H9 (cell line): ENCODE measurements around the gene SDK1. TPM values are rescaled to one million over a fixed set of nuclear protein-coding genes. Genes with fewer than 3 reads are reported as not detected.

Source experiments
- DNase-seq: peaks from one replicate; pipeline ENCODE4 v3.0.0-alpha.2; 2017
- H2AFZ ChIP-seq: one replicate; pipeline ENCODE4 v1.6.1; 2013; ENCODE audit warnings: mild to moderate bottlenecking, low read length, control low read depth, moderate library complexity
- H2AK5ac ChIP-seq: 2 replicates; pipeline ENCODE4 v1.6.1; 2013; ENCODE audit warnings: low read length, control low read depth, mixed read lengths; ENCODE audit not compliant: insufficient read length
- H2BK120ac ChIP-seq: one replicate; pipeline ENCODE4 v1.6.1; 2013; ENCODE audit warnings: low read depth, mild to moderate bottlenecking, low read length, control low read depth, inconsistent platforms; ENCODE audit not compliant: poor library complexity, severe bottlenecking
- H2BK12ac ChIP-seq: 2 replicates; pipeline ENCODE4 v1.6.1; 2013; ENCODE audit warnings: low read length, control low read depth, mixed read lengths, low read depth; ENCODE audit not compliant: insufficient read length
- H2BK15ac ChIP-seq: 2 replicates; pipeline ENCODE4 v1.6.1; 2013; ENCODE audit warnings: low read depth, low read length, control low read depth
- H2BK20ac ChIP-seq: one replicate; pipeline ENCODE4 v1.6.1; 2013; ENCODE audit warnings: low read depth, mild to moderate bottlenecking, low read length, control low read depth, inconsistent platforms; ENCODE audit not compliant: poor library complexity, severe bottlenecking
- H2BK5ac ChIP-seq: 2 replicates; pipeline ENCODE4 v1.6.1; 2013; ENCODE audit warnings: low read length, control low read depth, mixed read lengths; ENCODE audit not compliant: insufficient read length
- H3K14ac ChIP-seq: 2 replicates; pipeline ENCODE4 v1.6.1; 2013; ENCODE audit warnings: low read length, control low read depth; ENCODE audit not compliant: insufficient read depth
- H3K18ac ChIP-seq: 2 replicates; pipeline ENCODE4 v1.6.1; 2013; ENCODE audit warnings: low read depth, mild to moderate bottlenecking, mixed read lengths, low read length, control low read depth; ENCODE audit not compliant: insufficient read length
- H3K23ac ChIP-seq: 2 replicates; pipeline ENCODE4 v1.6.1; 2013; ENCODE audit warnings: low read length, control low read depth, mixed read lengths, low read depth; ENCODE audit not compliant: insufficient read length
- H3K23me2 ChIP-seq: 2 replicates; pipeline ENCODE4 v1.6.1; 2013; ENCODE audit warnings: low read depth, mild to moderate bottlenecking, mixed read lengths, low read length, control low read depth; ENCODE audit not compliant: insufficient read length, poor library complexity, severe bottlenecking
- H3K27ac ChIP-seq: 2 replicates; pipeline ENCODE4 v1.5.1; 2013; ENCODE audit warnings: low read length, control low read depth, mixed read lengths, low read depth; ENCODE audit not compliant: insufficient read length
- H3K27me3 ChIP-seq: 2 replicates; pipeline ENCODE4 v1.6.1; 2013; ENCODE audit warnings: low read length, control low read depth, inconsistent platforms; ENCODE audit not compliant: insufficient read depth
- H3K4ac ChIP-seq: 2 replicates; pipeline ENCODE4 v1.6.1; 2013; ENCODE audit warnings: low read depth, mild to moderate bottlenecking, control low read depth, inconsistent platforms, low read length, moderate library complexity
- H3K4me1 ChIP-seq: 2 replicates; pipeline ENCODE4 v1.6.1; 2013; ENCODE audit warnings: low read length, control low read depth, inconsistent platforms; ENCODE audit not compliant: insufficient read depth
- H3K4me2 ChIP-seq: 2 replicates; pipeline ENCODE4 v1.6.1; 2013; ENCODE audit warnings: low read length, control low read depth, mixed read lengths; ENCODE audit not compliant: insufficient read length, insufficient read depth
- H3K56ac ChIP-seq: 2 replicates; pipeline ENCODE4 v1.6.1; 2013; ENCODE audit warnings: low read depth, mild to moderate bottlenecking, mixed read lengths, low read length, control low read depth; ENCODE audit not compliant: insufficient read length
- H3K79me1 ChIP-seq: 2 replicates; pipeline ENCODE4 v1.6.1; 2013; ENCODE audit warnings: low read depth, mild to moderate bottlenecking, moderate library complexity, low read length, control low read depth, inconsistent platforms; ENCODE audit not compliant: insufficient read depth, poor library complexity, severe bottlenecking
- H3K79me2 ChIP-seq: 2 replicates; pipeline ENCODE4 v1.6.1; 2013; ENCODE audit warnings: low read length, control low read depth, inconsistent platforms; ENCODE audit not compliant: insufficient read depth
- H3K9ac ChIP-seq: 2 replicates; pipeline ENCODE4 v1.6.1; 2013; ENCODE audit warnings: low read length, control low read depth, mixed read lengths; ENCODE audit not compliant: insufficient read length; ENCODE audit errors: extremely low read depth
- H3K9me3 ChIP-seq: one replicate; pipeline ENCODE4 v1.6.1; 2013; ENCODE audit warnings: low read depth, low read length, inconsistent platforms; ENCODE audit not compliant: control insufficient read depth
- H3T11ph ChIP-seq: one replicate; pipeline ENCODE4 v1.6.1; 2013; ENCODE audit warnings: mild to moderate bottlenecking, low read length, control low read depth, inconsistent platforms
- H4K20me1 ChIP-seq: one replicate; pipeline ENCODE4 v1.6.1; 2013; ENCODE audit not compliant: control insufficient read depth, insufficient read length, insufficient read depth
- H4K5ac ChIP-seq: 2 replicates; pipeline ENCODE4 v1.6.1; 2013; ENCODE audit warnings: low read depth, mild to moderate bottlenecking, mixed read lengths, low read length, control low read depth; ENCODE audit not compliant: insufficient read length
- H4K8ac ChIP-seq: replicated peaks from 2 replicates; pipeline ENCODE4 v1.6.1; 2013; ENCODE audit warnings: low read length, control low read depth, mixed read lengths, low read depth; ENCODE audit not compliant: insufficient read length
- H4K91ac ChIP-seq: 2 replicates; pipeline ENCODE4 v1.6.1; 2013; ENCODE audit warnings: low read depth, mild to moderate bottlenecking, moderate library complexity, mixed read lengths, low read length, control low read depth; ENCODE audit not compliant: insufficient read length
- H3K27ac Mint-ChIP-seq, 3 experiments: 2 replicates in 2 of 3; 3 replicates in 1 of 3; pipeline ENCODE4 v1.8.0; 2020 to 2021; ENCODE audit warnings: mixed read lengths in 3 of 3, mild to moderate bottlenecking in 1 of 3, moderate library complexity in 1 of 3
- H3K27me3 Mint-ChIP-seq: 2 replicates; pipeline ENCODE4 v1.8.0; 2021; ENCODE audit warnings: low read depth, mild to moderate bottlenecking, moderate library complexity, mixed read lengths
- H3K36me3 Mint-ChIP-seq, 3 experiments: 2 replicates in 2 of 3; 3 replicates in 1 of 3; pipeline ENCODE4 v1.8.0; 2020 to 2021; ENCODE audit warnings: low read depth in 3 of 3, mixed read lengths in 3 of 3; ENCODE audit not compliant: insufficient read depth in 1 of 3
- H3K4me1 Mint-ChIP-seq, 2 experiments: 2 replicates each; pipeline ENCODE4 v1.8.0; 2020; ENCODE audit warnings: mixed read lengths in 2 of 2
- H3K4me3 Mint-ChIP-seq, 2 experiments: 2 replicates in 1 of 2; 3 replicates in 1 of 2; pipeline ENCODE4 v1.8.0; 2020 to 2021; ENCODE audit warnings: mild to moderate bottlenecking in 2 of 2, mixed read lengths in 2 of 2, moderate library complexity in 1 of 2
- H3K9me3 Mint-ChIP-seq, 2 experiments: 2 replicates in 1 of 2; 3 replicates in 1 of 2; pipeline ENCODE4 v1.8.0; 2020; ENCODE audit warnings: mild to moderate bottlenecking in 2 of 2, mixed read lengths in 2 of 2, moderate library complexity in 1 of 2
- CTCF ChIP-seq: fragments of 200-600 bp; sonication (generic); conservative IDR thresholded peaks from 3 replicates; pipeline ENCODE4 v1.8.0; 2021; ENCODE audit warnings: antibody characterized with exemption, mild to moderate bottlenecking
- WGBS: extraction: QIAGEN DNeasy Blood & Tissue Kit; methylation state at CpG from one replicate; pipeline ENCODE4 v1.1.7; 2013; ENCODE audit warnings: missing lambda C conversion rate, low lambda C conversion rate, mixed read lengths; ENCODE audit not compliant: insufficient read length; ENCODE audit errors: extremely low coverage; 5-methylcytosine and 5-hydroxymethylcytosine counted together
- total RNA-seq: library from RNA; stranded (reverse); gene quantifications from 2 replicates; pipeline ENCODE4 v1.2.1, GENCODE V29; 2021

SDK1 gene
- total RNA-seq, 1 experiment from 2014 or later, result 8.7 TPM

GRCh38 chr7:3649250-3649649, 348.2 kb downstream of the SDK1 start:
- Histone ChIP-seq H4K91ac (no peak overlapping the region), H3K4me1 (no peaks in the 10 kb centered on the region), H3K27me3 (no peaks in the 10 kb centered on the region), H3K18ac (no peak overlapping the region), H3K9ac (no peak overlapping the region), H2AFZ (no peak overlapping the region), H2BK12ac (no peak overlapping the region), H4K8ac (no peak overlapping the region), H3K56ac (no peak overlapping the region), H3K9me3 (no peaks in the 10 kb centered on the region), H3K4me2 (no peak overlapping the region), H4K5ac (no peak overlapping the region), H3K23me2 (peaks cover 2% of the 10 kb centered on the region), H2BK20ac (no peak overlapping the region), H4K20me1 (no peaks in the 10 kb centered on the region), H2BK120ac (no peak overlapping the region), H3K14ac (no peak overlapping the region), H3T11ph (no peak overlapping the region), H3K4ac (no peak overlapping the region), H2AK5ac (no peak overlapping the region), H2BK5ac (no peak overlapping the region), H3K79me1 (no peaks in the 10 kb centered on the region), H2BK15ac (no peak overlapping the region), H3K23ac (no peak overlapping the region), H3K27ac (no peak overlapping the region), H3K79me2 (no peaks in the 10 kb centered on the region)
- Mint-ChIP-seq H3K9me3 (no peaks in the 10 kb centered on the region), H3K4me3 (no peak overlapping the region), H3K27me3 (no peaks in the 10 kb centered on the region), H3K36me3 (no peaks in the 10 kb centered on the region), H3K4me1 (no peaks in the 10 kb centered on the region), H3K27ac (no peak overlapping the region)
- no peak for DNase-seq
- peak; percentile 26; the same call in 1 of the 3 replicates for TF ChIP-seq CTCF
- no CpG with 5 or more reads among the region's 2 CpGs for WGBS
